Endothelial cell of umbilical vein (primary cell): ENCODE results near the gene UAP1L1. TPM values are rescaled to one million over a fixed set of nuclear protein-coding genes. Genes with fewer than 3 reads are reported as not detected.

ENCODE experiments used
- BruUV-seq: library from RNA; stranded (reverse); fragments of 400-500 nt; replicated peaks from 2 replicates; lab custom pipeline; 2021; lab: Mats Ljungman, UMichigan
- CTCF ChIA-PET: fragments of 300-600, 350-600 bp; sonication (Branson Sonifier 250); formaldehyde crosslinking; loops from one replicate; lab custom pipeline; 2021; ENCODE audit warnings: antibody characterized with exemption, inconsistent platforms; lab: Charles Lee
- POLR2A ChIA-PET: fragments of 300-600, 350-600 bp; sonication (Branson Sonifier 250); formaldehyde crosslinking; loops from one replicate; lab custom pipeline; 2021; ENCODE audit warnings: antibody characterized with exemption, inconsistent platforms; lab: Charles Lee
- DNase-seq: peaks from one replicate; pipeline ENCODE4 v3.0.0-alpha.2; 2011; ENCODE audit warnings: low read depth, low spot score
- FAIRE-seq: peaks from 2 replicates; lab custom pipeline; 2011; peaks lifted over from hg19 to GRCh38; lab: Jason Lieb, UNC
- H2AFZ ChIP-seq: 2 replicates; pipeline ENCODE4 v1.6.0; 2012; ENCODE audit warnings: low read depth, low read length, control low read depth, inconsistent platforms
- H3K27ac ChIP-seq: 2 replicates; pipeline ENCODE4 v1.5.1; 2011; ENCODE audit warnings: low read depth, mild to moderate bottlenecking, control low read depth, low read length, moderate library complexity; ENCODE audit not compliant: insufficient read depth
- H3K27me3 ChIP-seq, 2 experiments: 2 replicates each; pipeline versions ENCODE4 v1.6.0 to v1.6.1; 2011; ENCODE audit warnings: low read length in 2 of 2, mixed read lengths in 1 of 2; ENCODE audit not compliant: control insufficient read depth in 2 of 2, insufficient read depth in 2 of 2
- H3K36me3 ChIP-seq, 2 experiments: 2 replicates in 1 of 2; 3 replicates in 1 of 2; pipeline ENCODE4 v1.5.1; 2011; ENCODE audit warnings: low read length in 2 of 2, mild to moderate bottlenecking in 1 of 2, moderate library complexity in 1 of 2; ENCODE audit not compliant: control insufficient read depth in 2 of 2, insufficient read depth in 2 of 2; ENCODE audit errors: extremely low read depth in 1 of 2
- H3K4me1 ChIP-seq: 3 replicates; pipeline ENCODE4 v1.5.1; 2011; ENCODE audit warnings: mild to moderate bottlenecking, low read length; ENCODE audit not compliant: control insufficient read depth, insufficient read depth; ENCODE audit errors: extremely low read depth
- H3K4me2 ChIP-seq: 2 replicates; pipeline ENCODE4 v1.6.1; 2011; ENCODE audit warnings: low read length, control low read depth, mixed read lengths; ENCODE audit not compliant: insufficient read depth
- H3K4me3 ChIP-seq, 3 experiments: fragments of 200-600 bp in 1 of 3; sonication (generic), shearing (Covaris generic) in 1 of 3; replicated peaks in 1 of 3; 2 replicates each; pipeline ENCODE4 v1.5.1; 2011 to 2016; ENCODE audit warnings: control low read depth in 3 of 3, low read length in 3 of 3, mild to moderate bottlenecking in 2 of 3, inconsistent platforms in 1 of 3, low read depth in 1 of 3, moderate library complexity in 1 of 3; ENCODE audit not compliant: insufficient read depth in 1 of 3
- H3K79me2 ChIP-seq: 2 replicates; pipeline ENCODE4 v1.6.0; 2012; ENCODE audit warnings: low read length, inconsistent platforms; ENCODE audit not compliant: control insufficient read depth, insufficient read depth
- H3K9ac ChIP-seq: replicated peaks from 2 replicates; pipeline ENCODE3; 2011; ENCODE audit warnings: low read length, control low read depth; ENCODE audit not compliant: insufficient read depth; ENCODE audit errors: extremely low read depth
- H3K9me1 ChIP-seq: replicated peaks from 3 replicates; pipeline ENCODE4 v1.6.0; 2011; ENCODE audit warnings: mild to moderate bottlenecking, low read length; ENCODE audit not compliant: control insufficient read depth, insufficient read depth; ENCODE audit errors: extremely low read depth
- H3K9me3 ChIP-seq: replicated peaks from 2 replicates; pipeline ENCODE4 v1.5.1; 2012; ENCODE audit warnings: low read length, inconsistent platforms; ENCODE audit not compliant: control insufficient read depth, insufficient read depth
- H4K20me1 ChIP-seq: replicated peaks from 2 replicates; pipeline ENCODE3; 2011; ENCODE audit warnings: mild to moderate bottlenecking, low read length; ENCODE audit not compliant: control insufficient read depth, insufficient read depth; ENCODE audit errors: extremely low read depth
- CTCF ChIP-seq, 2 donors: IDR thresholded peaks; 1 replicate in 1 of 2; 2 replicates in 1 of 2; pipeline ENCODE4 v1.5.1; 2011; ENCODE audit warnings: low read length in 2 of 2, mild to moderate bottlenecking in 2 of 2, moderate library complexity in 2 of 2, control low read depth in 1 of 2, inconsistent platforms in 1 of 2, low read depth in 1 of 2; ENCODE audit not compliant: insufficient read depth in 1 of 2; ENCODE audit errors: extremely low read depth in 1 of 2
- GATA2 ChIP-seq: IDR thresholded peaks from 2 replicates; pipeline ENCODE4 v1.7.0; 2011; ENCODE audit warnings: low read depth, mild to moderate bottlenecking, moderate library complexity, mixed read lengths, low read length; ENCODE audit not compliant: insufficient read length, insufficient read depth
- JUN ChIP-seq: IDR thresholded peaks from 2 replicates; pipeline ENCODE4 v1.6.1; 2011; ENCODE audit warnings: borderline replicate concordance, low read depth; ENCODE audit not compliant: insufficient read length, insufficient read depth
- MAX ChIP-seq: IDR thresholded peaks from 2 replicates; pipeline ENCODE4 v1.6.1; 2011; ENCODE audit not compliant: insufficient read depth, insufficient read length
- MYC ChIP-seq: IDR thresholded peaks from one replicate; pipeline ENCODE4 v1.6.1; 2011; ENCODE audit warnings: mild to moderate bottlenecking, low read depth, low read length
- POLR2A ChIP-seq: IDR thresholded peaks from 2 replicates; pipeline ENCODE4 v1.6.1; 2012; ENCODE audit warnings: low read depth, mild to moderate bottlenecking, control low read depth, low read length
- POLR2AphosphoS5 ChIP-seq: IDR thresholded peaks from 2 replicates; pipeline ENCODE4 v1.6.1; 2012; ENCODE audit warnings: low read depth, mild to moderate bottlenecking, control low read depth, low read length, moderate library complexity; ENCODE audit not compliant: insufficient read depth
- dilution Hi-C: fragments of 300-500 bp; cut with MboI; formaldehyde crosslinking; loops from one replicate; pipeline ENCODE4 v1.15.0; 2019; ENCODE audit warnings: low sequenced_read_pairs; ENCODE audit not compliant: extremely low pct_ligation_motif_present
- intact Hi-C: fragments of 100-400 bp; cut with micrococcal nuclease; formaldehyde crosslinking; loops from one replicate; pipeline ENCODE4 v1.10.0; 2022
- polyA plus RNA-seq, 4 experiments: library from polyadenylated mRNA; depleted of rRNA in 3 of 4; stranded (reverse) in 3 of 4; unstranded in 1 of 4; fragments of >200 nt; gene quantifications; 2 replicates each; pipeline versions ENCODE4 v1.2.1 to v1.2.3, GENCODE V29; 2011 to 2012; ENCODE audit warnings: missing spikeins in 1 of 4
- total RNA-seq: library from RNA; stranded (reverse); gene quantifications from 2 replicates; pipeline ENCODE4 v1.2.3, GENCODE V29; 2021

Gene UAP1L1
- total and polyA plus RNA-seq, 2 donors (not counting 3 experiments of a cell fraction or from before 2014, with no cell fraction given), result 26.0 to 41.7 TPM

DNA sequence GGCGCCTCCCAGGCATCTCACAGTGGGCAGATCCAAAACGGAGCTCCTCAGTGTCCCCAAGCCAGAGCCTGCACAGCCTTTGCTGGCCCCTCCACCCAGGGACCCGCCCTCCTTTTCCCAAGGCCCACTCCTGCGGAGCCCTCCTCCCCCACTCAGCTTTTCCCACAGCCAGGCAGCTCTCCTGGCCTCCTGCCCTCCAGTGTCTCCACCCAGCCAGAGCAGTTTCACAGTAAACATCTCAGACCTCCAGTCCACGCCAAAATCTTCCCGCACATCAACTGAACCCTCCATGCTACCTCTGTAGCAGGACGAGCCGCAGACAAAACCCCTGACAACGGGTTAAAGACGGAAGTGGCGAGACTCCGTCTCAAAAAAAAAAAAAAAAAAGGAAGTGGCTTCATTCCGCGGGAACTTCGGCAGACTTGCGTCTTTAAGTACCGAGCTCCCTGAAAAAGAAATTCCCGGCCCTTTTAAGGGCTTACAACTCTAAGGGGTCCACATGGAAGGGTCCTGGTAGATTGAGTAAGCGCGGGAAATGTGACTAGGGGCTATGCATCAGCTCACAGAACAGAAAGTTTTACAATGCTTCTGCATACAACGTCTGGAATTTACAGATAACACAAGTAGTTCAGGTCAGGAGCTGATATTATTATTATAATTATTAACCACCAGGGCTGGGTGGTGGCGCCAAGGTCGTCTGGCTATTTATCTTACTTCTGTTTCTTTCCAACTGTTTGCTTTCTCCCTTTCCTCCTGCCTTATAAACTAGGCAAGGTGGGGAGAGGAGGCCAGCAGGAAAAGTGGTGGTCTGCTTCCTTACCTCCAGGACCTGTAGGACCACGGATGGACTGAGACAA is 50.2 kb downstream of the UAP1L1 start:
- no TSS peak for BruUV-seq
- Histone ChIP-seq H3K27ac (peak overlapping the region; percentile 38), H3K4me1 (peaks cover 26% of the 10 kb centered on the region), H2AFZ (peak overlapping the region; percentile 44), H3K4me2 (peak overlapping the region; percentile 68), H3K9me1 (no peaks in the 10 kb centered on the region), H3K27me3 (no peaks in the 10 kb centered on the region), H3K4me3 (peak overlapping the region in 2 of 3 experiments; percentile 20 to 37), H3K36me3 (no peaks in the 10 kb centered on the region), H3K9me3 (no peaks in the 10 kb centered on the region), H3K79me2 (peaks cover 20% of the 10 kb centered on the region), H4K20me1 (no peaks in the 10 kb centered on the region), H3K9ac (peak overlapping the region; percentile 29)
- DNase-seq (peak; percentile 35), FAIRE-seq (peak; percentile 37)
- POLR2A ChIA-PET, result no interaction called here
- CTCF ChIA-PET, result interaction anchor here (0.5 to 1.6 kb wide), 6 partner anchors 9 to 109 kb away, joined by 3 to 6 read pairs (median 4); partner anchors contain the start of gene RNF224
- dilution Hi-C loops, result no loop called here
- intact Hi-C loops, result no loop called here
- TF ChIP-seq MAX (no peak), POLR2A (no peak), POLR2AphosphoS5 (no peak), MYC (no peak), CTCF (IDR thresholded peaks at IDR 0.05; ENCODE audit: extremely low read depth in 1 of 2, insufficient read depth in 1 of 2, low read depth in 1 of 2, low read length in 2 of 2) (no peak), GATA2 (no peak), JUN (no peak)
